Measurements from ENCODE around the gene CUX1.

CUX1 gene

GRCh38 chr7:101960323-101960722 lies 142.9 kb downstream of the CUX1 start:
- ATAC-seq: no peak
- no peak for TF ChIP-seq BACH2 (CRISPR knock-in tag; IDR thresholded peaks at IDR 0.05; ENCODE audit: borderline replicate concordance)
- TF ChIP-seq PATZ1 (CRISPR knock-in tag; IDR thresholded peaks at IDR 0.05; ENCODE audit: borderline replicate concordance): no peak
- no peak for TF ChIP-seq CREB5 (CRISPR knock-in tag; IDR thresholded peaks at IDR 0.05; ENCODE audit: low read depth)
- TF ChIP-seq ZFP3 (CRISPR knock-in tag; IDR thresholded peaks at IDR 0.05): no peak
- TF ChIP-seq GLIS3 (CRISPR knock-in tag; IDR thresholded peaks at IDR 0.05): no peak
- TF ChIP-seq ZNF70 (CRISPR knock-in tag; IDR thresholded peaks at IDR 0.05): no peak
- no peak for TF ChIP-seq TSHZ2 (CRISPR knock-in tag; IDR thresholded peaks at IDR 0.05)
- no peak for TF ChIP-seq OSR1 (CRISPR knock-in tag; IDR thresholded peaks at IDR 0.05)
- no peak for TF ChIP-seq ZFP30 (CRISPR knock-in tag; IDR thresholded peaks at IDR 0.05)
- TF ChIP-seq POU6F1 (CRISPR knock-in tag; IDR thresholded peaks at IDR 0.05; ENCODE audit: borderline replicate concordance, low read depth): no peak
- TF ChIP-seq ZC3H10 (CRISPR knock-in tag; IDR thresholded peaks at IDR 0.05): no peak
- no peak for TF ChIP-seq ZNF8 (CRISPR knock-in tag; IDR thresholded peaks at IDR 0.05)
- TF ChIP-seq CSDC2 (CRISPR knock-in tag; IDR thresholded peaks at IDR 0.05): no peak
- TF ChIP-seq RARB (CRISPR knock-in tag; IDR thresholded peaks at IDR 0.05): no peak
- no peak for TF ChIP-seq TOX (CRISPR knock-in tag; IDR thresholded peaks at IDR 0.05; ENCODE audit: borderline replicate concordance)
- TF ChIP-seq ARNTL (CRISPR knock-in tag; IDR thresholded peaks at IDR 0.05; ENCODE audit: borderline replicate concordance, low read depth): no peak
- TF ChIP-seq ESRRG (CRISPR knock-in tag; IDR thresholded peaks at IDR 0.05): no peak

- no peak for ATAC-seq
- TF ChIP-seq GLIS3 (CRISPR knock-in tag; IDR thresholded peaks at IDR 0.05) (no peak), BACH2 (CRISPR knock-in tag; IDR thresholded peaks at IDR 0.05; ENCODE audit: borderline replicate concordance) (no peak), ZNF8 (CRISPR knock-in tag; IDR thresholded peaks at IDR 0.05) (no peak), ZNF70 (CRISPR knock-in tag; IDR thresholded peaks at IDR 0.05) (no peak), PPARA (CRISPR knock-in tag; IDR thresholded peaks at IDR 0.05; ENCODE audit: borderline replicate concordance) (no peak), ZNF565 (CRISPR knock-in tag; conservative IDR thresholded peaks at IDR 0.05; ENCODE audit: low read depth) (no peak), CREB5 (CRISPR knock-in tag; IDR thresholded peaks at IDR 0.05; ENCODE audit: low read depth) (no peak), ZFP3 (CRISPR knock-in tag; IDR thresholded peaks at IDR 0.05) (no peak), RARB (CRISPR knock-in tag; IDR thresholded peaks at IDR 0.05) (no peak), SNAI2 (CRISPR knock-in tag; IDR thresholded peaks at IDR 0.05) (no peak), CSDC2 (CRISPR knock-in tag; IDR thresholded peaks at IDR 0.05) (no peak), POU6F1 (CRISPR knock-in tag; IDR thresholded peaks at IDR 0.05; ENCODE audit: borderline replicate concordance, low read depth) (no peak)
Observed at GRCh38 chr7:101960985-101961708, 143.7 kb downstream of the CUX1 start.

All from SK-N-SH treated with all-trans-retinoic acid at 6 μM for 48 hours (cell line).